ENCODE results near the gene TMC5. TPM values are rescaled to one million over a fixed set of nuclear protein-coding genes. Genes with fewer than 3 reads are reported as not detected.

TMC5 gene
- total RNA-seq, 1 donor = under 0.01 TPM

- peak; percentile 84 for DNase-seq (ENCODE audit: low read depth)
- peak; percentile 81 for TF ChIP-seq CTCF (IDR thresholded peaks at IDR 0.05; ENCODE audit: insufficient read depth, low read length)
- H3K4me3 ChIP-seq (ENCODE audit: low read depth, low read length) = no peak overlapping the region
Observed at GRCh38 chr16:19502395-19503131, 84.9 kb downstream of the TMC5 start.

GRCh38 chr16:19503461-19504075, 85.9 kb downstream of the TMC5 start:
- H3K4me3 ChIP-seq (ENCODE audit: low read depth, low read length) = no peak overlapping the region
- no peak for TF ChIP-seq CTCF (IDR thresholded peaks at IDR 0.05; ENCODE audit: insufficient read depth, low read length)
- no peak for DNase-seq (ENCODE audit: low read depth)

- DNase-seq (ENCODE audit: low read depth) = peak; percentile 86
- TF ChIP-seq CTCF (IDR thresholded peaks at IDR 0.05; ENCODE audit: insufficient read depth, low read length) = no peak
- no peak overlapping the region for H3K4me3 ChIP-seq (ENCODE audit: low read depth, low read length)
Observed at GRCh38 chr16:19505600-19506303, 88.1 kb downstream of the TMC5 start.

- no peak for TF ChIP-seq CTCF (IDR thresholded peaks at IDR 0.05; ENCODE audit: insufficient read depth, low read length)
- DNase-seq (ENCODE audit: low read depth) = no peak
Observed at GRCh38 chr16:19506965-19507364, 89.3 kb downstream of the TMC5 start.

GRCh38 chr16:19507867-19508266, 90.2 kb downstream of the TMC5 start:
- no peak for TF ChIP-seq CTCF (IDR thresholded peaks at IDR 0.05; ENCODE audit: insufficient read depth, low read length)
- DNase-seq (ENCODE audit: low read depth) = no peak
- no peak overlapping the region for H3K4me3 ChIP-seq (ENCODE audit: low read depth, low read length)

More at GRCh38 chr16:19506965-19507364, 89.3 kb downstream of the TMC5 start:
- no peak overlapping the region for H3K4me3 ChIP-seq (ENCODE audit: low read depth, low read length)

- no peak for TF ChIP-seq CTCF (IDR thresholded peaks at IDR 0.05; ENCODE audit: insufficient read depth, low read length)
- H3K4me3 ChIP-seq (ENCODE audit: low read depth, low read length) = no peak overlapping the region
- DNase-seq (ENCODE audit: low read depth) = no peak
Observed at GRCh38 chr16:19512297-19512696, 94.6 kb downstream of the TMC5 start.

Data from fibroblast of the aortic adventitia (primary cell).